CD14-positive monocyte (primary cell): Measurements from ENCODE around the gene URI1. TPM values are rescaled to one million over a fixed set of nuclear protein-coding genes. Genes with fewer than 3 reads are reported as not detected.

Experiments
- DNase-seq, 3 donors: peaks; one replicate each; pipeline ENCODE4 v3.0.0-alpha.2; 2011 to 2022
- H2AFZ ChIP-seq: 2 replicates; pipeline ENCODE4 v1.6.0; 2012; ENCODE audit warnings: mild to moderate bottlenecking, low read depth, low read length, inconsistent platforms; ENCODE audit not compliant: insufficient read depth, poor library complexity, severe bottlenecking
- H3K27ac ChIP-seq, 2 donors: 1 replicate in 1 of 2; 2 replicates in 1 of 2; pipeline ENCODE4 v1.5.1; 2012 to 2013; ENCODE audit warnings: low read length in 2 of 2, control low read depth in 1 of 2, inconsistent platforms in 1 of 2, low read depth in 1 of 2, mild to moderate bottlenecking in 1 of 2
- H3K27me3 ChIP-seq, 2 donors: one replicate each; pipeline versions ENCODE4 v1.6.0 to v1.6.1; 2011 to 2013; ENCODE audit warnings: low read length in 2 of 2; ENCODE audit not compliant: control insufficient read depth in 2 of 2, insufficient read depth in 2 of 2
- H3K36me3 ChIP-seq, 2 donors: replicated peaks in 1 of 2; 1 replicate in 1 of 2; 2 replicates in 1 of 2; pipeline versions ENCODE4 v1.5.1 to v1.6.1; 2012 to 2013; ENCODE audit warnings: low read length in 2 of 2, control low read depth in 1 of 2, inconsistent platforms in 1 of 2, mild to moderate bottlenecking in 1 of 2; ENCODE audit not compliant: insufficient read depth in 2 of 2, control insufficient read depth in 1 of 2
- H3K4me1 ChIP-seq, 2 donors: 1 replicate in 1 of 2; 2 replicates in 1 of 2; pipeline versions ENCODE4 v1.5.1 to v1.6.1; 2012 to 2013; ENCODE audit warnings: low read length in 2 of 2, control low read depth in 1 of 2, inconsistent platforms in 1 of 2, mild to moderate bottlenecking in 1 of 2, moderate library complexity in 1 of 2; ENCODE audit not compliant: insufficient read depth in 2 of 2, control insufficient read depth in 1 of 2
- H3K4me2 ChIP-seq: replicated peaks from 2 replicates; pipeline ENCODE3; 2012; ENCODE audit warnings: low read length, moderate library complexity, mild to moderate bottlenecking; ENCODE audit not compliant: poor library complexity, severe bottlenecking; ENCODE audit errors: extremely low read depth
- H3K4me3 ChIP-seq, 3 experiments: fragments of 200-600 bp in 1 of 3; sonication (generic) in 1 of 3; replicated peaks in 1 of 3; 1 replicate in 2 of 3; 2 replicates in 1 of 3; pipeline ENCODE4 v1.5.1; 2011 to 2013; ENCODE audit warnings: low read length in 3 of 3, mild to moderate bottlenecking in 3 of 3, control low read depth in 2 of 3, low read depth in 2 of 3, inconsistent platforms in 1 of 3, moderate library complexity in 1 of 3
- H3K79me2 ChIP-seq: 2 replicates; pipeline ENCODE4 v1.6.0; 2012; ENCODE audit warnings: mild to moderate bottlenecking, control low read depth, inconsistent platforms, low read length, moderate library complexity; ENCODE audit not compliant: insufficient read depth
- H3K9ac ChIP-seq: 2 replicates; pipeline ENCODE4 v1.6.0; 2017; ENCODE audit warnings: low read length, mild to moderate bottlenecking; ENCODE audit not compliant: insufficient read depth, poor library complexity, severe bottlenecking
- H3K9me3 ChIP-seq, 2 donors: replicated peaks in 1 of 2; 1 replicate in 1 of 2; 2 replicates in 1 of 2; pipeline versions ENCODE4 v1.5.1 to v1.6.1; 2012 to 2013; ENCODE audit warnings: low read length in 2 of 2, control low read depth in 1 of 2; ENCODE audit not compliant: control insufficient read depth in 1 of 2, insufficient read depth in 1 of 2
- H4K20me1 ChIP-seq: 2 replicates; pipeline ENCODE4 v1.6.0; 2012; ENCODE audit warnings: mild to moderate bottlenecking, low read length, control low read depth, moderate library complexity; ENCODE audit not compliant: insufficient read depth
- H3K27ac Mint-ChIP-seq, 7 donors: one replicate each; pipeline ENCODE4 v1.8.0; 2020; ENCODE audit warnings: mild to moderate bottlenecking in 7 of 7, mixed read lengths in 7 of 7, moderate library complexity in 6 of 7, inconsistent platforms in 2 of 7
- H3K27me3 Mint-ChIP-seq, 3 donors: one replicate each; pipeline ENCODE4 v1.8.0; 2021 to 2022; ENCODE audit warnings: low read depth in 3 of 3, mild to moderate bottlenecking in 3 of 3, mixed read lengths in 3 of 3, moderate library complexity in 3 of 3, inconsistent platforms in 1 of 3
- H3K36me3 Mint-ChIP-seq, 2 donors: one replicate each; pipeline ENCODE4 v1.8.0; 2020; ENCODE audit warnings: mixed read lengths in 2 of 2, inconsistent platforms in 1 of 2, mild to moderate bottlenecking in 1 of 2
- H3K4me1 Mint-ChIP-seq: one replicate; pipeline ENCODE4 v1.8.0; 2020; ENCODE audit warnings: mild to moderate bottlenecking, mixed read lengths
- H3K4me3 Mint-ChIP-seq, 2 donors: one replicate each; pipeline ENCODE4 v1.8.0; 2020; ENCODE audit warnings: mild to moderate bottlenecking in 2 of 2, mixed read lengths in 2 of 2, moderate library complexity in 1 of 2
- H3K9me3 Mint-ChIP-seq, 7 donors: one replicate each; pipeline ENCODE4 v1.8.0; 2020 to 2022; ENCODE audit warnings: mixed read lengths in 7 of 7, mild to moderate bottlenecking in 6 of 7, moderate library complexity in 6 of 7, inconsistent platforms in 2 of 7
- WGBS: methylation state at CpG from one replicate; pipeline ENCODE4 v1.1.5; 2013; ENCODE audit warnings: missing lambda C conversion rate; ENCODE audit not compliant: insufficient coverage; 5-methylcytosine and 5-hydroxymethylcytosine counted together
- intact Hi-C, 2 donors: fragments of 100-400 bp; cut with micrococcal nuclease; formaldehyde crosslinking; loops; one replicate each; pipeline versions ENCODE4 v1.15.0 to v1.15.1; 2023
- polyA plus RNA-seq, 3 donors: library from polyadenylated mRNA; depleted of rRNA in 1 of 3; unstranded in 2 of 3; stranded (reverse) in 1 of 3; fragments of 300-500 nt in 2 of 3; fragments of >200 nt in 1 of 3; fragmentation: Illumina TruSeq in 2 of 3; gene quantifications; 1 replicate in 2 of 3; 2 replicates in 1 of 3; pipeline ENCODE4 v1.2.3, GENCODE V29; 2012 to 2021
- TF ChIP-seq, protein P1 (sequence below): fragments of 200-600 bp; IDR thresholded peaks from one replicate; pipeline ENCODE4 v1.8.0; 2022; ENCODE audit warnings: antibody characterized with exemption, mild to moderate bottlenecking

URI1 gene
- polyA plus RNA-seq, 3 donors, result 5.3 to 19.3 (median 9.7) TPM

DNA sequence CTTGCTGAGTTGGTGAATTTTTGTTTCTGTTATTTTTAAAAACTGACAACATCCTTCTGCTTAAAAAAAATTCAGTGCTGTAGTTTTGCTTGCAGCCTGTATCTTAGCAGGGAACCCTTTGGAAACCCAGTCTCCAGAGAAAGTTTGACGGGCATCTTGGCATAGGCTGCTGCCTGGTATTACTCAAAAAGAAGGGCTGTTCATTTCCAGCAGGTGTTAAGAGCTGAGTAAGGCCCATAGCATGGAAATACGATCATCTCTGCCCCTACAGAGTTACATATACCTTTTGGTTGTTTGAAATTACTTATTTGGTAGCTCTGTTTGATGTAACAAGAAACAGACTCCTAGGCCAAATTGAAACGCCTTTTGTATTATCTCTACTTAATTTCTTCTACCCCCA is 41.5 kb downstream of the URI1 start:
- TF ChIP-seq, protein P1, sequence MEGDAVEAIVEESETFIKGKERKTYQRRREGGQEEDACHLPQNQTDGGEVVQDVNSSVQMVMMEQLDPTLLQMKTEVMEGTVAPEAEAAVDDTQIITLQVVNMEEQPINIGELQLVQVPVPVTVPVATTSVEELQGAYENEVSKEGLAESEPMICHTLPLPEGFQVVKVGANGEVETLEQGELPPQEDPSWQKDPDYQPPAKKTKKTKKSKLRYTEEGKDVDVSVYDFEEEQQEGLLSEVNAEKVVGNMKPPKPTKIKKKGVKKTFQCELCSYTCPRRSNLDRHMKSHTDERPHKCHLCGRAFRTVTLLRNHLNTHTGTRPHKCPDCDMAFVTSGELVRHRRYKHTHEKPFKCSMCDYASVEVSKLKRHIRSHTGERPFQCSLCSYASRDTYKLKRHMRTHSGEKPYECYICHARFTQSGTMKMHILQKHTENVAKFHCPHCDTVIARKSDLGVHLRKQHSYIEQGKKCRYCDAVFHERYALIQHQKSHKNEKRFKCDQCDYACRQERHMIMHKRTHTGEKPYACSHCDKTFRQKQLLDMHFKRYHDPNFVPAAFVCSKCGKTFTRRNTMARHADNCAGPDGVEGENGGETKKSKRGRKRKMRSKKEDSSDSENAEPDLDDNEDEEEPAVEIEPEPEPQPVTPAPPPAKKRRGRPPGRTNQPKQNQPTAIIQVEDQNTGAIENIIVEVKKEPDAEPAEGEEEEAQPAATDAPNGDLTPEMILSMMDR, result no peak
- Histone ChIP-seq H3K9me3 (no peaks in the 10 kb centered on the region), H3K4me1 (no peaks in the 10 kb centered on the region), H3K79me2 (peaks cover 73% of the 10 kb centered on the region), H3K36me3 (peaks cover 12 to 22% of the 10 kb centered on the region in 2 donors), H4K20me1 (peaks cover 28% of the 10 kb centered on the region), H3K4me2 (no peak overlapping the region), H3K27me3 (no peaks in the 10 kb centered on the region), H3K27ac (no peak overlapping the region), H3K9ac (no peak overlapping the region), H3K4me3 (no peak overlapping the region), H2AFZ (no peak overlapping the region)
- Mint-ChIP-seq H3K36me3 (peaks cover 10 to 24% of the 10 kb centered on the region in 2 donors), H3K9me3 (no peaks in the 10 kb centered on the region), H3K27ac (no peak overlapping the region), H3K4me1 (peaks cover 5% of the 10 kb centered on the region), H3K27me3 (no peaks in the 10 kb centered on the region), H3K4me3 (no peak overlapping the region)
- WGBS, result 100% methylated on average over 1 of the region's 3 CpGs
- intact Hi-C loops, result no loop called here
- DNase-seq, result no peak

DNA sequence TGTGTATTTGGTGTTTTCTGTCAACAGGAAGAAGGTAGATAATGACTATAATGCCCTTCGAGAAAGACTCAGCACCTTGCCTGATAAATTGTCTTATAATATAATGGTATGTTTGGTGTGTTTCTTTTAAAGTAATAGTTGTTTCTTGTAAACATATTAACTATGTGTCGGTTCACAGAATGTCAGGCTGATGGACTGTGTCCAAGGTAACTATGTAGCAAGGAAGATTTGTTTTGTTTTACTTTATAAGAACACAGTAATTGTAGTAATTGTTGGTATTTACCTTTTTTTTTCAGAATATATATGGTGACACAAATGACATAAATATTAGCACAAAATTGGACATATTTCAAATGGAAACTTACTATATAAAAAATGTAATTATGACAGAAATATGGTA is 43.2 kb downstream of the URI1 start:
- WGBS, result no CpG with 5 or more reads among the region's 2 CpGs
- DNase-seq, result no peak
- no peaks in the 10 kb centered on the region for H3K27me3 ChIP-seq
- no peaks in the 10 kb centered on the region for H3K9me3 ChIP-seq
- no peak overlapping the region for H3K4me3 Mint-ChIP-seq
- H3K9me3 Mint-ChIP-seq, result peaks cover 0 to 3% (median 0%) of the 10 kb centered on the region in 7 donors
- TF ChIP-seq, protein P1, result no peak
- peaks cover 5% of the 10 kb centered on the region for H3K4me1 Mint-ChIP-seq
- H3K27ac Mint-ChIP-seq, result no peak overlapping the region
- H3K27me3 Mint-ChIP-seq, result no peaks in the 10 kb centered on the region
- H3K36me3 Mint-ChIP-seq, result peaks cover 20 to 38% of the 10 kb centered on the region in 2 donors
- H3K27ac ChIP-seq, result no peak overlapping the region
- intact Hi-C loops, result no loop called here
- peaks cover 57% of the 10 kb centered on the region for H3K79me2 ChIP-seq
- H3K9ac ChIP-seq, result no peak overlapping the region
- no peak overlapping the region for H3K4me3 ChIP-seq
- no peaks in the 10 kb centered on the region for H3K4me1 ChIP-seq
- H3K4me2 ChIP-seq, result no peak overlapping the region
- H2AFZ ChIP-seq, result no peak overlapping the region
- H3K36me3 ChIP-seq, result peaks cover 18 to 32% of the 10 kb centered on the region in 2 donors
- H4K20me1 ChIP-seq, result peaks cover 24% of the 10 kb centered on the region
